HG02885 (cell line): ENCODE measurements around the gene CTU1.

Experiments
- ATAC-seq: cut with Tn5 transposase; IDR thresholded peaks from one replicate; pipeline ENCODE4 v1.9.1; 2021; ENCODE audit warnings: mild to moderate bottlenecking; ENCODE audit not compliant: unreplicated experiment, poor library complexity

Gene CTU1

DNA sequence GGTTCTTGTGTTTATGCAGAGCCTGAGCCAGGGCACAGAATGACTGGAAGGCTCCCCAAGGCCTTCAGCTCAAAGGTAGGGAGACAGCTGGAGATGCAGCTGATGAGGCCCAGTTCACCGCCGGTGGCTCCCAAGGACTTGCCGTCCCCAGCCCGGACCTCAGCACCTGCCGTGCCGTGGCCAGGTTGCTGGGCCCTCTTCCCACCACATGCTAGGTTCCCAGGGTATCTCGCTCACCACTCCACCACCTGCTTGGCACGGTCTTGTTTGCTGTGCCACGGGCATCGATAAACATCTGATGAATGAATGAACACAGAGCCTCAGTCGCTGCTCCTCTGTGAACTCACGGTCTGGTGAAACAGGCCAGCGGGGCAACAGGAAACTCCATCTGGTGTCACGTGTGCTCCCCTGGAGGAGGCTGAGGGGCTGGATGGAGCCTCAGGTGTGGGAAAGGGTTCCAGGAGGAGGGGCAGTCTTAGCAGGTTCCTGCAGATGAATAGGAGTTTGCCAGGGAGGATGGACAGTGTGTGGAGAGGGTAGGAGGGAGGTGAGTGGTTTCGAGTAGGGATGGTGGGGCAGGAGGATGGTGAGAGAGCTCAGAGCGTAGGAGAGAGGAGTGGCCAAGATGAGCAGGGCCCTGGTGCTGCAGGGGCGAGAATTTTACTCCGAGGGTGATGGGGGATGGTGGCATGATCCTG is 21.9 kb downstream of the CTU1 start:
- no peak for ATAC-seq

DNA sequence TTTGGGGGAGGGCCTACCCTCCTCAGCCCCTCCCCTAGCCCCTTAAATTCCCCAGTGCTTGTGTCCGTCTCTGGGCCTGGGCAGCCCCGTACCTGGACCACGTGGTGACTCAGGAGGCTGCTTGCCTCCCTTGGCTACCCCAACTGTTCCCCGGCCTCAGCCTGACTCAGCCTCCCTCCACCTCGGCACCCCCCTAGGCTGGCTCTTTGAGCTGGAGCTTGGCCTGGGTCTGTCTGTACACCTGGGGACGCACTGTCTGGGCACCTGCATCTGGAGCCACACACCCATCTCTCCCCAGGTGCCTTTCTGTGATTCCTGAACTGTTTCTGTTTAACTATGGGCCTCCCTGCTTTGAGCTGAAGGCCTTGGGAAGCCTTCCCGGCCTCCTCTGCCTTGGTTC is 23.7 kb downstream of the CTU1 start:
- ATAC-seq: no peak

DNA sequence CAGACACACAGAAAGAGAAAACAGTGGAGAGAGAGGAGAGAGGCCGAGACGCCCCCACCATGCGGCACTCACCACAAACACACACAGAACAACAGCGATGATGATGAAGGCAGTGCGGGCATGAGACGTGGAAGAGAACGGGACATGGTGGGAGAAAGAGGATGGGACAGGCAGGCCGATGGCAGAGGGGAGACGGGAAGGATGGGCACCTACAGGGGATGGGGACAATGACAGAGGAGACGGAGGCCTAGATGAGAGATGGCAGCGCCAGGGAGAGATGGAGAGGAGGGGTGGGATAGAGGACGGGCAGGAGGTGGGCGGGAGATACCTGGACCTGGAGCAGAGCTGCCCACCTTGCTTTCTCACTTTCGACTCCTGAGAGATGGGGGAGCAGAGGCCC is 24.4 kb downstream of the CTU1 start:
- no peak for ATAC-seq

DNA sequence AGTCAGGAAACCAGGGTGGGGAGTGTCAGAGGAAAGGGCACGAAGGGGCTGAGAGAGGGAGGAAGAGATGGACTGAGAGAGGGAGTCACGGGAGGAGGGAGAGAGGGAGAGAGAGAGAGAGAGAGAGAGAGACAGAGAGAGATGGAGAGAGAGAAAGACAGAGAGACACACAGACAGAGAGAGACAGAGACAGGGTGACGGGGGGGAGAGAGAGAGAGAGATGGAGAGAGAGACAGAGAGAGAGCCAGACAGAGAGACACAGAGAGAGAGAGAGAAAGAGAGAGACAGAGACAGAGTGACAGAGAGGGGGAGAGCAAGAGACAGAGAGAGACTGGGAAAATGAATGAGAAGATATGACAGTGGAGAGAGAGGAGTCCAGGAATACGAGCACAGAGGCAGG is 25.0 kb downstream of the CTU1 start:
- ATAC-seq: no peak

DNA sequence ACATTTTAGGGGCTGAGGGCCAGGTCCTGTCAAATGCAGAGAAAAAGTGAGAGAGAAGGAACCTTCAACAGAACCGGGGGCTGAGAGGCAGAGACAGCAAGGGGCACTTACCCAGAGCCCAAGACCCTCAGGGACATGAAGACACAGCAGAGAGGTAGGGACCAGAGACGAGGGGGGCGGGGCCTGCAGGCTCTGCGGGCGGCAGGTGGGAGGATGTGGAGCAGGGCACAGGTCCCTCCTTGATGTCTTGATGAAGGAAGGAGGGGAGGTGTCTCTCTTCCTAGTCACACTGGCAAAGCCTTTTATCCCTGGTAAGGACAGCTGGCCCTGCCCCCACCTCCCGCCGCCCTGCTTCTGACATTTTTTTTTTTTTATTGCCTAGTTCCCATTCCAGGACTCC is 25.6 kb downstream of the CTU1 start, which contains the start of gene KLK14:
Gene KLK14 (minus strand): TSS at position 277 of the 400 bp plus-strand sequence. CDS start 273 bp downstream, at position 4.
- no peak for ATAC-seq

DNA sequence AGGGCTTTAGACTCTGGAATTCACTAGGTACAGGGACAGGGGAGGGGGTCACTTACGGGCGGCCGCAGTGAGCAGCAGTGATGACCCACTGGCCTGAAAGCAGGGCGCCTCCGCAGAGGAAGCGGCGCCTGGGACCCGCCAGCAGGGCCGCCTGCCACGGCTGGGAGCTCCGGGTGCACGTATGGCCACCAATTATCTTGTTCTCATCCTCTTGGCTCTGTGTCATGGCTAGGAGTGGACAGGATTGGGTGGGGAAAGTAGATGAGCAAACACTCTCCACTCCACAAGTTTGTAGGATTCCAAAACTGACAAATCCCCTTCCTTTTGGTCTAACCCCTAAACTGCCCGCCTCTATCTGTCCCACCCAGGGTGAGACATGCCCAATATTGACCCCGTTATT is 26.7 kb downstream of the CTU1 start:
- no peak for ATAC-seq

DNA sequence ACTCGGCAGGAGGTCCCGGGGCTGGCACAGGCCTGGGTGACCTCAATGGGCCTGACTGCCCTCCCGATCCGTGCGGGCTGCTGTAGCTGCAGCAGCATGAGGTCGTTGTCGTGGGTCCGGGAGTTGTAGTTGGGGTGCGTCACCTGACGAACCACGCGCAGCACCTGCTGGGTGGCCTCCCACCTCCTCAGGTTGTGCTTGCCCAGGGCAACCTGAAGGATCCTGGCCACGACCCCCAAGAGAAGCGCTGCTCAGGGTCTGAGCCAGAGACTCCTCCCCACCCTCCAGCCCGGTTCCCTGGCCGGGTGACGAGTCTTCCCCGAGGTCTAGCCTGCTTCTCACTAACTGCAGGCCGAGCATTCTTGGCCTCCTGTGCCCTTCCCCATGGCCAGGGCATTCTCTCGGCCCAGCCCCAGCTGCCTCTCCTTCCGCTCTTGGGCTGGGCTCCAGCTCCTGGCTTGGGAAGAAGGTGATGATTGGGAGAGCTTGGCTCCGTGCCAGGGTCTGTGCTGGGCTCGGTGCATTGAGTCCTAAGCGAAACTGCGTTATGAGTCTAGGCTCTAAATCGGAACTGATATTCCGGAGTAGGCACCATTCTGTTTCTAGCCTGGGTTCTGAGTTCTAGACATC is 28.6 kb downstream of the CTU1 start:
- ATAC-seq: no peak

DNA sequence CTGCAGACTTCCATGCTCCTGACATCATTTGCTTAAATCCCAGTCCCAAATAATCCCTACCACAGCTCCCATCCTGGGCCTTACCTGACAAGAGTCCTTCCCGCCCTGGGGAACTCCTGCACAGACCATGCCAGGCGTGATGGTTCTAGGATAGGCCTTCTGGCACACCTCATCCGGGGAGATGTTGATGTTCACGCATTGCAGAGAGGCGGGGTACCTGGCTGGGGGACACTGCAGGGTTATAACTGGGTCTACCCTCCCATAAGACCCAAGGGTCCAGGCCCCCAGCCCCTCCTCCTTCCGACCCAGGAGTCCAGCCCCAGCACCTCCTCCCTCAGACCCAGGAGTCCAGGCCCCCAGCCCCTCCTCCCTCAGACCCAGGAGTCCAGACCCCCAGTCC is 29.5 kb downstream of the CTU1 start:
- no peak for ATAC-seq

DNA sequence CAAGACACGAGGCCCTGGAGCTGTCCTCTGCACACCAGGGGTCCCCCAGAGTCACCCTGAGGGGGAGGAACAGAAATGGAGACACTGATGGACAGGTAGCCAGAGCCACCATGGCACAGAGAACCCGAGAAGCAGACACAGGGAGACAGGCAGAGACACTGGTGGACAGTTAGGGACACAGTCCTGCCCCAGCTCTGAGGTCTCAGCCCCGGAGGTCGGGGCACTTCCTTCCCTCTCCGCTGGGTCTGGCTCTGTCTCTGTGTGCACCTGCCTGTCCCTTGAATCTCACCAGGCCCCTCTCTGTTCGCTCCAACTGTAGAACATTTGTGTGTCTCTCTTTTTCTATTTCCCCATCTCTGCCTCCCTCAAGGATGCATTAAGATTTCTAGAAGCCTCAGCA is 30.1 kb downstream of the CTU1 start:
- ATAC-seq: no peak

DNA sequence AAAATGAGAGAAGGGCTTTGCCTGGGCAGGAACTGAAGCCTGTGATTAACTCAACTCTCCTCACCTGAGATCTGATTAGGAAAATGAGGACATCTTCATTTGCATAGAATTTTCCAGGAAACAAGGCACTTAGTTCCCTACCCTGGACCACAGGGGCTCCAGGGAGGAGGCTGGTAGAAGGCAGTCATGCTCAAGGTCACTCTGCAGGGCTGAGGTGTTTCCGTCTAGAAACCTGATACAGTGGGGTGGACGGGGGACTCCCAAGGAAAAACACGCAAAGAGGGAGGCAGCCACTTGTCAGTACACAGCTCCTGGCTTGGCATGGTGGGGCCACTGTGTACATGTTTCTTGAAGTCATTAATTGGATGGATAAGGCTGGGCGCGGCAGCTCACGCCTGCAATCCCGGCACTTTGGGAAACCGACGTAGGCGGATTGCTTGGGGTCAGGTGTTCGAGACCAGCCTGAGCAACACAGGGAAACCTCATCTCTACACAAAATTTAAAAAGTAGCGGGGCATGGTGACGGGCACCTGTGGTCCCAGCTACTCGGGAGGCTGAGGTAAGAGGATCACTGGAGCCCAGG is 31.5 kb downstream of the CTU1 start:
- no peak for ATAC-seq

DNA sequence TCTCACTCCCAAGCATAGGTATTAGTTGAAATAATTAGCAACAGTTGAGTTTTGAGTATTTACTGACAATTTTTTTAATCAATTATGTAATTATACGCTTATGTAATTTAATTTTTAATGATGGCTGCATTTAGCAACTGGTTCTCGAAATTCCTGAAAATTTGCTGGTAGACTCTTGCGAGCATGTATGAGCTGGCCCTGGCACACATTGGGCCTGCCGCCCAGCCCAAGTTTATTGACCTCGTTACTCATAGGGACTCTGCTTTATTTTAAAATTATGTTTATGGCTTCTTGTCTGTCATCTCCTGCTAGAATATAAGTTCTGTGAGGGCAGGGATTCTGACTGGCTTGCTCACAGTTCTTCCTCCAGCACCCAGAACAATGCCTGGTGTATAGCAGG is 32.2 kb downstream of the CTU1 start:
- no peak for ATAC-seq

DNA sequence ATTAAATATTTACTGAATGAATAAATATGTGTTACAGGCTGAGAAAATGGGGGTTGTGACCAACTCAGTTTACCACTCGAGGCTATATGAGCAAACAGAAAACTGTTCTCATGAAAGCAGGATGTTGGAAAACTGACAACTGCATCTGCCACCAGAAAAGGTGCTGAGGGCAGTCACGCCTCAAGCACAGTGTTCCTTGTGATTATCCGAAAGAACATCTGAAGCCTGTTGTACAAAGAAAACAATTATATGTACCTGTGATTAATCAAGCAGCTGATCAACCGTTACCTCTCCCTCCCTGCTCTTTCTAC is 37.2 kb downstream of the CTU1 start:
- no peak for ATAC-seq

DNA sequence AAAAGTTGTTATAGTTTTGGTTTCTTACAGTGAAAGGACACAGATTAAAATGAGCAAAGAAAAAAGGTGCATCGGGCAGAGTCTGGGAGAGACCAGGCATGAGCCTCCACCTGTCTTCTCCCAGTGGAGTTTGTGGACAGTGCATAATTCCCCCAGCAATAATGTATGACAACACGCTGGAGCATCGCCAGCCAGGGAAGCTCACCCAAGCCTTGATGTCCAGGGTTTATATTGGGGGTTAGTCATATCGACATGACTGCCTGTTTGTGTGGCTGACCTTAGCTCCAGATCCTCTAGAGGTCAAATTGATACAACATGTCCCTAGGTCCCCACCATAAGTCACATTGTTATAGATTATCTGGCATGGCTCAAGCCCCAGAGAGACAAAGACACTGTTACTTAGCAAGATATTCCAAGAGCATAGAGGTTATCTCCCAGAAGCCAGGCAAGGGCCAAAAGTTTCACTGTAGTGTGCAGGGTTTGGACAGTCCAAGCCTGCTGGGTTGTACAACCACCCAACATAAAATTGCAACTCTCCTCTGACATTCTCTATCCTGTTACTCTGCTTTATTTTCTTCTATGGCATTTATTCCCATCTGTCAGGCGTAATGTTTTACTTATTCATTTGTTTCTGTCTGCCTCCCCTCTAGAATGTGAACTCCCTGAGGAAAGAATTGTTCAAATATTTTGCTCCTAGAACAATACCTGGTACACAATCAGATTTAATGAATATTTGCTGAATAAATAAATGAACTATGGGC is 37.7 kb downstream of the CTU1 start:
- no peak for ATAC-seq

DNA sequence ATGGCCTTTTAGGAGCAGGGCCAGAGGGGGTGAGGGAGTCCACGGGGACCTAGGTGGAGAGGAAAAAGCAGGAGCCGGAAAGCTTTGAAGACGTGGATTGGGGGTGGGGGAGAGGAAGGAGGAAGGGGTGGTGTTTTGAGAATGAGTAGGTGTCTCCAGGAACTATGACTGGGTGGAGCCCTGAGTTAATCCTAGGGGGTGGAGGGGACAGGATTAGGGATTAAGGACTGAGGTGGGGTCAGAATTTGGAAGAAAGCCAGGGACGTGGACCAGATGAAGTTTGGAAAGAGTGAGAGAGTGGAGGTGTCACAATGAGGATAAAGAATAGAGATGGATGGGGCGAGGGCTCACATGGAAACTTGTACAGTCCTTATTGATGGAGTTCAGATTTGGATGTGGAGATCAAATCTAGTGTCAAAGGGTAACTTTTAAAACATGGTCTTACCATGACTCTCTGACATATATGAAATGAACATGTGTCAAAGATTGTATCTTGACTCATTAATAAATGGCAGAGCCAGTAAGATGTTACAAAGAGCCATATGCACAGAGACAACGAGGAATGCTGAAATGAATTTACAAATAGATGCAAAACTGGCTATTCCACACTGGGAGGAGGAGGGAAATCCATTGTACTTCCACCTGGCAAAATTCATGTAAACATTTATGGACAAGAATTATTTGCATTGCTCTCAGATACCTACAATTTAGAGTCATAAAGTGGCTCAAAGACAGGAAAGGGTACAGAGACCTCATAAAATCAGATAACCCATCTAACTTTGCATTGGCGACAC is 41.6 kb downstream of the CTU1 start:
- ATAC-seq: no peak

DNA sequence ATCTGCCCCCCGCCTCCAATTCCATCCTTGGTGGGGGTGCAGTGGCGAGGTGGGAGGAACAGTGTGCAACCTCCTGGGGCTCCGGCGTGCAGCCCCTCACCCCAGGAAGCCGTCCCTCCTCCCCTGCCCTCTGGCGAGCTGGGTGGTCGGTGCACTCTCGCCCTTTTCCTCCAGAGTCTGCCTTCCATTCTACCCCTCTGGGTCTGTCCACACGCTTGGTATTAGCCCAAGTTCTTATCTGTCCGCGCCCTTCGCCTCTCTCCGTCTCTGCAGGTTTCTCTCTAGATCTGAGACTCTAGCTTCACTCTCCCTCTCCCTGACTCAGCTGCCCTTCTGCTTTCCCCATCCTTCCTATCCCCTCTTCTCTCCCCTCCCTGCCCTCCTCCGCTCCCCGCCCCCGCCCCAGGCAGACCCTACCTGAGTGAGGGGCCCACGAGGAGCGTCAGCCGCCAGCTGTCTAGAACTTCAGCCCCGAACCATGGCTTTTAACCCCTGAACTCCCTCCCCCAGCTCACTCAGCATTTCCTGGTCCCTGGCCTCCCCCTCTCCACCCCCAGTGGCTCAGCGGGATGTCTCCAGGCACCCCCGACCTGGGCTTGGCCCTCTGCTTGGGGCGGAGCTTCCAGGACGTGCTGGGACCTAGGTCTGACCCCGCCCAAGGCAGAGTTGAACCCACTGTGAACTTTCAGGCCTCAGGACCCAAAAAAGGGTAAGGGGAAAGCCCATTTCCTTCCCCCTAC is 42.8 kb downstream of the CTU1 start:
- ATAC-seq: no peak

DNA sequence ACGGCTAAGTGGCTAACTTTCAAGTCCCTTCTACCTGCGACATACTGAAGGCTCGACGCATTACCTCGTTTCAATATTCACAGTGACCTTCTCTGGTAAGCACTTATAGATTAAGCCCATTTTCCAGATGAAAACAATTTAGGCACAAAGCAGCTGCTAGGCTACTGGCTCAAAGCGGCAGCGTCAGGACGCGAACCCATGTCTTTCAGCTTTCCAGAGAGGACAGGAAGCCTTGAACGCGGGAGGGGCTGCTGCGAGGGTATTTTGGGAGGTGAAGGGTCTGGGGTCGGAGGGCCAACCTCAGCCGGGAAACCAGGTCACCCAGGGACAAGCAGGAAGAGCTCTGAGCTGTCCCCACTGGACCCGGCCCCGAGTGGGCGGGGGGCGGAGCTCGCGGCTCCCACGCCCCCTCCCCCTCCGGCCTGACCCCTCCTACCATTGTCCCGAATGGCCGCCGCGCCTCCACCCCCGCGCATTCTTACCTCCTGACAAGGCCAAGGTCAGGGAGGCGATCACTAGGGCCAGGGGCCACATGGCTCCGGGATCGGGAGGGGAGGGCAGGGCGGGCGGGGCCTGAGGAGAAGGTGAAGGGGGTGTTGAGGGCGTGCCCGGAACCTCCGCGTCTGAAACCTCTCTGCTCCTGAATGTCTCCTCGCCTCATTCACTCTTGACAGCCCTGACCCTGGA is 43.5 kb downstream of the CTU1 start, which contains the start of gene KLK13:
Gene KLK13 (minus strand): TSS at position 559 of the 687 bp plus-strand sequence. CDS start 25 bp downstream, at position 534.
- no peak for ATAC-seq

DNA sequence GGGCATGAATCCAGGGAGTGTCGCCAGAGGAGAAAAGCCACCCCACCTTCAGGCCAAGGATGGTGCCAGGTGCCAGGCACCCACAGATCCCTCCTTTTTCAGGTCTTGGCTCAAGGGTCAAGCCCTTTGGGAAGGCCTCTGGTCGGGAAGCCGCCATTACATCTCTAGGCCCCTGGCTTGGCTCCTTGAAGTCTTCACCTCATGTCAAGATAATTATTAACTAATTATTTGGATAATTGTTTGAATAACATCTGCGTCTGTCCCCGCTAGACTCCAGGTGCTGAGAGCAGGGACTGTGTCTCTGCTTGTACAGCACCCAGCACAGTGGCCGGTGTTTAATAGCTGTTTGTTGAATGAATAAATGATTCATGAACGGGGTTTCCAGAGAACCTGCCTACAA is 44.5 kb downstream of the CTU1 start:
- ATAC-seq: no peak

DNA sequence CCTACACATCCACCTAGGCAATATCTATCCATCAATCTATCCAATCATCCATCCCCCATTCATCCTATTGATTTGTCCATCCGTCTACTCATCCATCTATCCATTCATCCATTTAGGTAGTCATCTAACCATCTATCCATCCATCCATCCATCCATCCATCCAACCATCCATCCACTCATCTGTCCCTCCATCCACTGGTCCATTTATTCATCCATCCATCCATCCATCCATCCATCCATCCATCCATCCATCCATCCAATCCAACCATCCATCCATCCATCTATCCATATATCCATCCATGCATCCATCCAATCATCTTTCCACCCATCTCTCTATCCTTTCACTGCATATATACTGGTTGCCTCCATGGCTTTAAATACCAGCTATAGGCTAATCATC is 47.2 kb downstream of the CTU1 start:
- no peak for ATAC-seq

DNA sequence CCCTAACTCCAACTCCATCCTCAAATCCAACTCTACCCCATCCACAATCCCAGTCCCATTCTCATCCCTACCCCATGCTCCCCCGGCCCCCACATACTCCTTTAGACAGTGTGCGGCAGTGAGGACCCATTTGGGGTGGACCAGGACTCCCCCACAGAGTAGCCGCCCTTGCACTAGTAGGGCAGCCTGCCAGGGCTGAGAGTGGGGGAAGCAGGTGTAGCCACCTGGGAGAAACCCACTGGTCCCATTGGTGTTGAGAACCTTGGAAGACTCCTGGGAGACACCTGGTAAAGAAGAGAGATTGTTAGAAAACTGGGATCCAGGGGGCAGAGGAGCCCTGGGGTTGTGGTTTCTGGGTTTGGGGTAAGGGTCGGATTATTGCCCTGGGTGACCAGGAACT is 47.9 kb downstream of the CTU1 start:
- ATAC-seq: no peak
